ENCODE data around the gene MATN1. TPM values are rescaled to one million over a fixed set of nuclear protein-coding genes. Genes with fewer than 3 reads are reported as not detected.

Gene MATN1
- total RNA-seq, 1 donor from 2014 or later = 1.7 TPM

DNA sequence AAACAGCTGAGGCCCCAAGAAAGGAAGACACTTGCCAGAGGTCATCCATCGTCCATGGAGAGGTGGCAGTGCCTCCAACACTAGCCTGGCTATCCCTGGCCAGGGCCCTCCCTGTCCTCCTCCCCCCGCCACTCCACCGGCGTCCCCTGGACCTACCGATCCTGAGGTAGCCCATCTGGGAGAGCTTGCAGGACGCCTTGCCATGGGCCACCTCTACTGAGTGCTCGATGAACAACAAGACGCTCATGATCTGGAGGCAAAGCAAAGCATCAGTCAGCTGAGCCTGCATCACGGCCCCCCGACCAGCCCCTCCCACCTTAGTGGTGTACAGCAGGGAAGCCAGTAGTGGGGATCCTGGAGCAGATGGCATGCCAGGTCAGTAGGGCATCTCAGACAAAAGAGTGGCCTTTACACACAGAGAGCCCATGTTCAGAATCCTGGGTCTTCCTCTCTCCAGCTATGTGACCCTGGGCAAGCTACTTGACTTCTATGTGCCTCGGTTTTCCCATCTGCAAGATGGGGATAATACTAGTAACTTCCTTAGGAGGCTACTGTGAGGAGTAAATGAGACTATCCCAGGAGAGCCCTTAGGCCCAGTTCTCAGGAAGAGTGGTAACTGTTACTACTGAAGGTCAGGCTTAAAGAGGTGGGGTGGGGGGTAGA is 19.0 kb upstream of the MATN1 start:
- Mint-ChIP-seq H3K4me3 (ENCODE audit: unreplicated experiment) (peak overlapping the region; percentile 6), H3K36me3 (ENCODE audit: low read depth, unreplicated experiment) (peaks cover 29% of the 10 kb centered on the region), H3K27me3 (ENCODE audit: unreplicated experiment) (peaks cover 5% of the 10 kb centered on the region), H3K9me3 (ENCODE audit: unreplicated experiment) (no peaks in the 10 kb centered on the region), H3K4me1 (ENCODE audit: unreplicated experiment) (peaks cover 49% of the 10 kb centered on the region), H3K27ac (ENCODE audit: unreplicated experiment) (no peak overlapping the region)
- TF ChIP-seq, protein P1, sequence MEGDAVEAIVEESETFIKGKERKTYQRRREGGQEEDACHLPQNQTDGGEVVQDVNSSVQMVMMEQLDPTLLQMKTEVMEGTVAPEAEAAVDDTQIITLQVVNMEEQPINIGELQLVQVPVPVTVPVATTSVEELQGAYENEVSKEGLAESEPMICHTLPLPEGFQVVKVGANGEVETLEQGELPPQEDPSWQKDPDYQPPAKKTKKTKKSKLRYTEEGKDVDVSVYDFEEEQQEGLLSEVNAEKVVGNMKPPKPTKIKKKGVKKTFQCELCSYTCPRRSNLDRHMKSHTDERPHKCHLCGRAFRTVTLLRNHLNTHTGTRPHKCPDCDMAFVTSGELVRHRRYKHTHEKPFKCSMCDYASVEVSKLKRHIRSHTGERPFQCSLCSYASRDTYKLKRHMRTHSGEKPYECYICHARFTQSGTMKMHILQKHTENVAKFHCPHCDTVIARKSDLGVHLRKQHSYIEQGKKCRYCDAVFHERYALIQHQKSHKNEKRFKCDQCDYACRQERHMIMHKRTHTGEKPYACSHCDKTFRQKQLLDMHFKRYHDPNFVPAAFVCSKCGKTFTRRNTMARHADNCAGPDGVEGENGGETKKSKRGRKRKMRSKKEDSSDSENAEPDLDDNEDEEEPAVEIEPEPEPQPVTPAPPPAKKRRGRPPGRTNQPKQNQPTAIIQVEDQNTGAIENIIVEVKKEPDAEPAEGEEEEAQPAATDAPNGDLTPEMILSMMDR (IDR thresholded peaks at IDR 0.05; ENCODE audit: unreplicated experiment) = no peak
- DNase-seq (ENCODE audit: low spot score) = no peak

DNA sequence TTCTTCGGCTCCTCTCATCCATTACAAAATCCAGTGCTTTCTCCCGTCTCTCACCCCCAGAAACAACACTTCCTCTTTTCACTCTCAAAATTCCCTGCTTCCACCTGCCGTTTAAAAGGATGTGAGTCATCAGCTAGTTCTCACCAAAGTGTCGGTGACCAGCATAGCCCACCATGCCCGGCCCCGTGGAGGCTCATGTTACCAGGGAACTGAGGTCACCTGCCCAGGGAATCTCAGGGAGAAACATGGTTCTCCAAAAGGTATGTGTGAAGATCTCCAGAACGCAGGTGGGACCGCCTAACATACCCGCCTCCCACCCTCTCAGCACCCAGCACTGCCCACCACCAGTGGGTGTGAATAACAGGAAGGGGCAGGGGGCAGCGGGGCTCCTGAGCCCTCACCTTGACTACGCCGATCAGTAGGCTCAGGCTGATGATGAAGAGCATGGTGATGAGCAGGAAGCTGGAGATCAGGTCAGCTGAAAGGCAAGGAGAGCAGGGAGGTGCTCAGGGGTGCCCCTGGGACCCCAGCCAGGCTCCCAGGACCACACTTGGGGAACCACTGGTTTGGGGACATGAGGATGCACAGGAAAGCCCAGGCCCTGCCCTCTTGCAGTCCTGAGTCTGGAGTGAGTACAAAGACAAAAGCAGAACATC is 18.0 kb upstream of the MATN1 start:
- Mint-ChIP-seq H3K36me3 (ENCODE audit: low read depth, unreplicated experiment) (peaks cover 33% of the 10 kb centered on the region), H3K27ac (ENCODE audit: unreplicated experiment) (no peak overlapping the region), H3K27me3 (ENCODE audit: unreplicated experiment) (peaks cover 5% of the 10 kb centered on the region), H3K4me3 (ENCODE audit: unreplicated experiment) (peak overlapping the region; percentile 2), H3K4me1 (ENCODE audit: unreplicated experiment) (peaks cover 42% of the 10 kb centered on the region), H3K9me3 (ENCODE audit: unreplicated experiment) (no peaks in the 10 kb centered on the region)
- TF ChIP-seq, protein P1 (IDR thresholded peaks at IDR 0.05; ENCODE audit: unreplicated experiment) = no peak
- no peak for DNase-seq (ENCODE audit: low spot score)

DNA sequence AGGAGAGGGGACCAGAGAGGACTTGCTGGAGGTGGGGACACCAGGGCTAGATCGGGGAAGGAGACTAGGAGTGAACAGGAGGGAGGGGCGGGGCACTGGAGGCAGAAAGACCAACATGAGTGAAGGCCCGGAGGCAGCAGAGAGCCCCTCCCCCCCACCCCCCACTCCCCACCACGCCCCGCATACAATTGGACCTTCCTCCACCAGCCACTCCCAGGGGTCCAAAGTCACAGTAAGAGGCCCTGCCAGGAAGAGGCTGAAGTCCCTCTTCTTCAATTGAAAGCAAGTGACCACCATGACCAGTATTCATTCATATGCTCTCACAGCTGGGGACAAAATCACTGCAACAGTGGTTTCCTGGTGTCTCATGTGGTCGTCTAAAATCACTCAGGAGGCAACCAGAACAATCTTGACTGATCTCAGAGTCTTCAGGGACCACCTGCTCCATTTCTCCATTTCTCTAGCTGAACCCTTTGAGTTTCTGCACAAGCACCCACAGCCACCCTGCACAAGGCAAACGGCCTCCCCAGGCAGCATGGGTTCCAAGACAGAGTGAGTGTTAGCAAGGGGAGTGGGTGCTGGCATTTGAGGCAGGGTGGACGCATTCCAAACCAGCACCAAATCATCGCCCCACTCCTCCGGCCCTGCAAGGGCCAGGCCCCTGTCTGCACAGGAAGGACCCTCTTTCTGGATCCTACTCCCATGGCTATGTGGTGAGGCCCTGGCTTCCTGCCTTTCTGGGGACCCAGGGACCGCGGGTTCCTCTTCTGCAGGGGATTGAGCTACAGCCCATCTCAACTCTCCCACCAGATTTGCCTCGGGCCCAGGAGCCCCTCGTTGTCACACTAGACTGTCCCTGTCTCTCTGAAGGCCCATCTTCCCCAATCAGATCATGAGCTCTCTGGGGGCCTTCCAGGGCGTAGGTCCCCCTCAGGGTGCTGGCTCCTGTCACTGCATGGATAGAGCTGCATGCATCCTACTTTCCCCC is 17.2 kb upstream of the MATN1 start:
- peaks cover 41% of the 10 kb centered on the region for H3K4me1 Mint-ChIP-seq (ENCODE audit: unreplicated experiment)
- peaks cover 5% of the 10 kb centered on the region for H3K27me3 Mint-ChIP-seq (ENCODE audit: unreplicated experiment)
- peak overlapping the region; percentile 2 for H3K4me3 Mint-ChIP-seq (ENCODE audit: unreplicated experiment)
- peaks cover 38% of the 10 kb centered on the region for H3K36me3 Mint-ChIP-seq (ENCODE audit: low read depth, unreplicated experiment)
- DNase-seq (ENCODE audit: low spot score) = no peak
- no peaks in the 10 kb centered on the region for H3K9me3 Mint-ChIP-seq (ENCODE audit: unreplicated experiment)
- H3K27ac Mint-ChIP-seq (ENCODE audit: unreplicated experiment) = no peak overlapping the region
- TF ChIP-seq, protein P1 (IDR thresholded peaks at IDR 0.05; ENCODE audit: unreplicated experiment) = no peak

DNA sequence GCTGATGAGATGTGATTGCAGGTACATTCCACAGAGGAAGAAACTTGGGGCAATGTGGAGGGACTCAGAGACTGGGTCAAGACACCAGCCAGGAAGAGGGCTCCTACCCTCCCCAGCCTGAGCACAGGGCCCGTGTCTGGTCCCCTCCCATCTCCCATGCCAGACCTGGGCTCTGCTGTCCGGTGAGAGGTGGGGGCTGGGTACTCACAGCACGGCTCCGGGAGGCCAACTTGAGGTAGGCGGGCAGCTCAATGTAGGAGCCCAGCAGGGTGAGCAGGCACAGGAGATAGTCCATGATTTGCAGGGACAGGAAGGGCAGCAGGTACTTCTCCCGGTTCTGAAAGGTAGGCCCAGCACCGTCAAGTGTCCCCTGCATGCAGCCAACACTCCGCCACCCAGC is 16.2 kb upstream of the MATN1 start:
- H3K4me1 Mint-ChIP-seq (ENCODE audit: unreplicated experiment) = peaks cover 40% of the 10 kb centered on the region
- peaks cover 2% of the 10 kb centered on the region for H3K27me3 Mint-ChIP-seq (ENCODE audit: unreplicated experiment)
- H3K27ac Mint-ChIP-seq (ENCODE audit: unreplicated experiment) = no peak overlapping the region
- no peaks in the 10 kb centered on the region for H3K9me3 Mint-ChIP-seq (ENCODE audit: unreplicated experiment)
- H3K36me3 Mint-ChIP-seq (ENCODE audit: low read depth, unreplicated experiment) = peaks cover 47% of the 10 kb centered on the region
- no peak for DNase-seq (ENCODE audit: low spot score)
- TF ChIP-seq, protein P1 (IDR thresholded peaks at IDR 0.05; ENCODE audit: unreplicated experiment) = no peak
- no peak overlapping the region for H3K4me3 Mint-ChIP-seq (ENCODE audit: unreplicated experiment)

Data from endothelial cell (in vitro differentiated cells).